ENCODE data around the gene SLC1A7.

SLC1A7 gene

DNA sequence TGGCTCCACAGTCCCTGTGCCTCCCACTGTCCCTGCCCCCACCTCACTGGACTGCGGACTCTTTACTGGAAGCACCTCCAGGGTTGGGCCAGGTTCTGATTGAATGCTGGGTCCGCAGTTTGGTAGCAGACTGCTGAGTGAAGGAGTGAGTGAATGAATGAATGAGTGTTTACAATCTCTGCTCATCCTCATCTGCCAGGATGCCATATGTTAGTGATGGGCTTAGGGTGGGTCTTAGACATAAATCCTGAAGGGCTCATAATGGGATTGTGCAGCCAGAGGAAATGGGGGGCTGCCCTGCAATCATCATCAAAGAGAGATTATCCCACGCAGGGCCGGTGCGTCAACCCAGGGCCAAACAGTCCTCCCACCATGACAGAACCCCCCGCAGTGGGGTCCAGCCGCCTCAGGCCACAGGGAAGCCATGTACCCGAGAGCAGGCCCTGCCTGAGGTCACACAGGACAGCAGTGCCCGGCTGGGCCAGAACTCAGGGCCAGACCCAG, 26.1 kb downstream of the SLC1A7 start:
- no peak for DNase-seq (ENCODE audit: low read depth in 1 of 2, low spot score in 1 of 2)

DNA sequence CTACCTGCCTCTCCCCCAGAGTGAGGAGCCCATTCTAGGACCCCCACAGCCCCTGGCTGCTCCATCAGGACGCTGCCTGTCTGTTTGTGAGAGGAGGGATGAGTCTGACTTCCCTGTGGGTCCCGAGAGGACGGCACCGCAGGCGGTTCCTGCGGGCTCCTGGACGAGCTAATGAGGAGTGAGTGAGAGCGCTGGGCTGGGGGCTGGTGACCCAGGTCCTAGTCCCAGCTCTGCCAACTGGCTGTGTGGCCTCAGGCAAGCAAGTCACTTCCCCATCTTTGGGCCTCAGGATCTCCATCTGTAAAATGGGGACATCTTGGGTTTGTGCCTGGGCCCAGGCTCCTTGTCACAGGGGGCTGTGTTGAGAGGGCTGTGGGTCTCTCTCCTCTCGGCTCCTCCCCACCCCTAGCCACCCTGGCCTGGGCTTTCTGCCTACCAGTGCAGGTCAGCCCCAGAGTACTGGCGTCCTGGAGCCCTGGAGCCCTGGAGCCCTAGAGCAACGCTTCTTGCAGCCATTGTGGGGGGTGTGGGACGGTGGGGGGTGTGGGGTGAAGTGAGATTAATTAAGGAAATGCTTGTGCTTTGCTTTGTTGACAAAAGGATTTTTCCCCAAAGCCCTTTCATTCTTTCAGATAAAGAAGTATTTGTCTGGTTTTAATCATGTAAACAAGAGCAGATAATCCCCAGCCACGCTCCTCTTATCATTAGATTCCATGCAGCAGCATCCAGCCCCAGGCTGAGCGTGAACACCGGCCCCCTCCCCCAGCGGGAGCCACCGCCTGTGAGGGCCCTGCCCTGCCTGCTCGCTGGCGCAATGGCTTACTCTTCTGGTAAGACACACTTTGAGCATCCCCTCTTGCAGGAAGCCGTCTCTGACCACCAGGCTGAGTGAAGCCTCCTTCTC, 26.8 kb downstream of the SLC1A7 start:
- no peak for DNase-seq (ENCODE audit: low read depth in 1 of 2, low spot score in 1 of 2)

DNA sequence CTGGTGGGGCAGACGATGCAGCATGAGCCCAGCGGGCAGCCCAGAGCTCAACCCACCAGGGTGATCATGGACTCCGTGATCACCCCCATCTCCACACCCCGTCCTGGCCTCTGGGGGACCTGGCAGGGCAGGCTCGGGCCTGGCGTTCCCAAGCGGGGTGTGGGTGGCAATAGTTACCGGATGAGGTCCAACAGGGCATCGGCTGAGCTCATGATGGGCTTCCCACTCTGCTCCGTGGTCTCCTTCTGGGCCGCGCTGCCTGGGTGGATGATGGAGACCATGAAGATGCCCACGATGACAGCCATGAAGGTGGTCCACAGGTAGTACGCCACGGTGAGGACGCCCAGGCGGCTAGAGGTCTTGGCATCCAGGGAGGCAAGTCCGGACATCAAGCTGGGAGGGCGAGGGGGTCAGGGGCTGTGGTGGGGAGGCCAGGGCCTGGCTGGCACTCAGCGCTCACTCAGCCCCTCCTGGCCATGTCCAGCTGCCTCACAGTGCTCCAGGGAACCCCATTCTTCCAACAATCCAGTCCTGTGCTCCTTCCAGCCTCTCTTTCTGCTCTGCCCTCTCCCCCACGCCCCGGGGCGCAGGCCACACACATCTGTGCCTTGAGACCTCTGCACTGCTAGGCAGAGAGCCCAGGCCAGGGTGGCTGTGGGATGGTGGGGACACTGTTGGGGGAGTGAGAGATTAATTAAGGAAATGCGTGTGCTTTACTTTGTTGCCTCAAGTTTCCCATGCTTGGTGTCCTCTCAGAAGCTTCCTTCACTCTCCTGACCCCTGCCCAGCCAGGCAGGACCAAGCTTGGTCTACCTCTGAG, 27.6 kb downstream of the SLC1A7 start:
- DNase-seq (ENCODE audit: low read depth in 1 of 2, low spot score in 1 of 2), result no peak

DNA sequence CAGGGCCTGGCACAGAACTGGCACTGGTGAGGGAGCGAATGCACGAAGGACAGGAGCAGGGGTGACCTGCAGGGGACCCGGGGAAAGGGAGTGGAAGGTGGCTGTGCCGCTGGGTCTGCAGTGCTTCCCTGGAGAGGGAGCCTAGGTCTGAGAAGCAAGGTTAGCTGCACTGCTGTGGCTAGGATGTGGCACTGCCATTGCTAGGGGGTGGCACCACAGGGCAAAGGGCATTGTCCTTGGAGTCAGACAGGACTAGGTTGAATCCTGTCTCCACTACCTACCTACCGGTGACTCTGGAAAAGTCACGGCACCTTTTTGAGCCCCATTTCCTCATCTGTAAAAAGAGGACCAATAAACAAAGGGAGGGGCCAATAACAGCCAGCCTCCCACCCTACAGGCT, 28.3 kb downstream of the SLC1A7 start:
- no peak for DNase-seq (ENCODE audit: low read depth in 1 of 2, low spot score in 1 of 2)

DNA sequence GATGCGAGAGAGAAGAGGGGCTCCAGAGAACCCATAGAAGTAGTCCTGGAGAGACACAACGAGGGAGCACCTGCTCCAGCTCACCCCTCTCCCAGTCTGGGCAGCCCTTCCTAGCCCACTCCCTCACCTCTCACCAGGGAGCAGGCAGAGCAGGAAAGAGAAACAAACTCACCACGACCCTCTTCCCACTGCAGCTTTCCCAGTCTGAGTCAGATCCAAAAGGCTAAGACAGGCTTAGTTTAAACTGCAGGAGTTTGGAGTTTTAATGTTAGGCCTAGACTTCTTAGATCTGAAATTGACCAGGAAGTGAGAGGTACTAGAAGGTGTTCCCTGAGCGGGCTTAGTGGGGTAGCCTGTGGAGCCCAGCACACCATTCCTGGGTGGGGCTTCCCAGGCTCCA, 29.6 kb downstream of the SLC1A7 start:
- DNase-seq (ENCODE audit: low read depth in 1 of 2, low spot score in 1 of 2), result no peak

DNA sequence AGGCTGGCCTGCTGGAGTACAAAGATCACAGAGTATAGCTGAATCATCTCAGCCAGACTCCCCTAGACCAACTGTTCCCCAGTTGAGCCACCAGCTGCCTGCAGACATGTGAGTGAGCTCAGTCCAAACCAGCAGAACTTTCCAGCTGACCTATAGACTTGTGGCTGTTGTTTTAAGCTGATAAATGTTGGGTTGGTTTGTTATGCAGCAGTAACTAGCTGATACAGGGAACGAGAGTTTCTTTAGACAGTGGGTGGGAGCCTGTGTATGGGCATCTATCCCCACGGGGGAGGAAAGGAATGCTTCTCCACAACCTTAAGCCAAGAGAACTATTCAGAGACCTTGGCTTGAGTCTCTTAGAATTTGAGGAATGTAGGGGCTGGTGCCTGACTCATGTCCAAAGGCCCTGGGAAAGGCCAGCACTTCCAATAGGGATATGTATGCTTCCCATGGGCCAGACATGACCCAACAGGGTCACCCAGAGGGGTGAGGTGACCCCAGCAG, 30.1 kb downstream of the SLC1A7 start:
- DNase-seq (ENCODE audit: low read depth in 1 of 2, low spot score in 1 of 2), result no peak

DNA sequence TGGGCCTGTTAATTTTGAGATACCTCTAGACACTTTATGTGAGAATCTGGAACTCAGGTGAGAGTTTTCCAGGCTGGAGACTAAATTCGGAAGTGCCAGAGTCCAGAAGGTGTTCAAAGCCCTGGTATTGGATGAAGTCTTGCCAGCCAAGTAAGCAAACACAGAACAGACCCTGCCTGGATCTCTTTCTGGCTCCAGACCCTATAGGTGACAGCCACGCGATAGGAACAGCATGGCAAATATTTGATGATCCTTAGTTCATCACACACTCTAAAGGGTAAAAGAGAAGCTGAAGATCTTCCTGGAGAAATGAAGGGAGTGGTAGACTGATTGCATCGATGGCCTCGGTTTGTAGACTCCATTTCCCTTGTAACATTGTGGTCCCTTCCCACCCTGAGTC, 30.7 kb downstream of the SLC1A7 start:
- no peak for DNase-seq (ENCODE audit: low read depth in 1 of 2, low spot score in 1 of 2)

DNA sequence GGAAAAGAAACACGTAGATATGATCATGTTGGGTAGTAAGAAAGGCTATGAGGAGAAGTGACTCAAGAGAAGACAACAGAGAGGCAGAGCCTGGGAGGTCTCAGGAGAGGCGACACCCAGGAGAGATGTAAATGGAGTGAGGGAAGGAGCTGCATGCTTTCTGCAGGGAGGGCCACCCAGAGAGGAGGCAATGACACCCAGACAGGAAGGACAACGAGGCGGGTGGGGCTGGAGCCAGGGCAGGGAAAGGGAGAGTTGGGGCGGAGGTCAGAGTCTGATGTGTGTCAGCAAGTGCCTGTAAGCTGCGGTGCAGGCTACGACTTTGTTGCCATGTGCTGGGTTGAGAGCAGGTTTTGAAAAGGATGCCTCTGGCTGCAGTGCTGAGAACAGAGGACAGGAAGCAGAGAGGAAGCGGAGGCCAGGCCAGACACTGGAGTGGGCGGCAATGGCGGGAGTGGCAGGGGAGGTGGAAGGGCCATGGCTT, 31.3 kb downstream of the SLC1A7 start:
- DNase-seq (ENCODE audit: low read depth in 1 of 2, low spot score in 1 of 2), result no peak

DNA sequence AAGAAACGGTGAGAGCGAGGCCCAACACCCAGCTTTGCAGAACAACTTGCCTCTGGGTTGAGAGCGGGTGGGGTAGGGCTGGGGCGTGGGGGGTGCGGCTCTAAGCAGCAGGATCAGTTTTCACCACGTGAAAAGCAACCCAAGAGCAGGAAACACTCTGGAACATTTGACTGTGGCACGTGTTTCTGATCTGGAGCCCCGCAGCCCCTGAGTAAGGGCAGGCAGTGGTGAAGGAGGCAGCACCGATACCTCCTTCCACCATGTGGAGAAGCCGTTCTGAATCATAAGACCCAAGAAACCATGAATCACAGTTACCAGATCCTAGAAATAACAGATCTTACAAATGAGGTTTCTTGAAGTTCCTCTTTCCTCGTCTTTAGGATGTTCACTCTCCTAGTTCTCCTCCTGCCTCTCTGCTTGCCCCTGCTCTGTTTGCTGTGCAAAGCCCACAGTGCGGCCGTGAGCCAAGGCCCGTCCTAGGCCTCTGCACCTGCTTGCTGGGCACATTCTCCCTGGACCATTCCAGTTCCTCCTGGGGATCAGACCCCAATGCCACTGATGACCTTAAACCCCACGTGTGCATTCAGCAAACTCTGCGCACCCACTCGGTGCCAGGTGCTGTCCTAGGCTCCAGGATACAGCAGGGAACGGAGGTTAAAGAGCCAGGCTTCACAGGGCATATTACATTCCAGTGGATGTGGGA, 31.9 kb downstream of the SLC1A7 start:
- peak in 1 of 2 donors; percentile 11 for DNase-seq (ENCODE audit: low read depth in 1 of 2, low spot score in 1 of 2)

DNA sequence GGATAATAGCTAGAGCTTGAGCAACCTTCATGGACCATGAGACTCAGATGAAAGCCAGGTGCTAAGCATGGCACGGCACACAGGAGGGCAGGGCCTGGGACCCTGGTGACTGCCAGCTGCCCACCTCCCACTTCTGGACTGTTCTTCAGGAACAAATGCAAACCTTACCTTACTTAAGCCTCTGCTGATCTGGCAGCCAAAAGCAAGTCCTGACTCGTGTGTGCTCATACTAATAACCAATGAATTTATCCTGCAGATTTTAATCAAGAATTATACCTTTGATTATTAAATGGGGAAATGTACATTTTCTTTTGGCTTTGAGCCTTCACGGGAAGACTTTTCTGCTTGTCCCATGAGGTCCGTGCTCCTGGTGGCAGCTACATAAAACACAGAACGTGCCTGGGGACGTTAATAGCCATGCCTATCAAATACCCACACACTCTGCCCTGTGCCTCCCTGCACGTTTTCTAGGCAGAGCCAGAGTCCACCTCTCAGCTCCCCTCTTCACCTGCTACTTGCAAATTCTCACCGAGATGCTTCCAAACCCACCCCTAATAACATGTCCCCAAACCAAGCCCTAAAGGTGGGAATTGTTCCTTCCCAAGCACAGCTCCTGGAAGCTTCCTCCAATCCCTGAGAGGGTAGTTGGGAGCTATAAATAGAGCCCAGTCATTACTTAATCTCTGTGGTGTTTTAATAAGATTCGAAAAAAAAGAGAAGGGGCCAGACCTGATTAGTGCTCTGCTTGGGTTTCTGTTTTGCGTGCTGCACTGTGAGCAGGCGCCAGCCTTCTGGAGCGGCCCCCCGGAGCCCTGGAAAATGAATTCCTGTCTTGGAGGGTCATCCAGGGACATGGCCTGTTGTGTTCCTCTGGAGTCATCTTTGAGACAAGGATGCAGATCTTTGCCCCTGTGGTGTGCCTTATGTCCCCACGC, 33.5 kb downstream of the SLC1A7 start:
- no peak for DNase-seq (ENCODE audit: low read depth in 1 of 2, low spot score in 1 of 2)

DNA sequence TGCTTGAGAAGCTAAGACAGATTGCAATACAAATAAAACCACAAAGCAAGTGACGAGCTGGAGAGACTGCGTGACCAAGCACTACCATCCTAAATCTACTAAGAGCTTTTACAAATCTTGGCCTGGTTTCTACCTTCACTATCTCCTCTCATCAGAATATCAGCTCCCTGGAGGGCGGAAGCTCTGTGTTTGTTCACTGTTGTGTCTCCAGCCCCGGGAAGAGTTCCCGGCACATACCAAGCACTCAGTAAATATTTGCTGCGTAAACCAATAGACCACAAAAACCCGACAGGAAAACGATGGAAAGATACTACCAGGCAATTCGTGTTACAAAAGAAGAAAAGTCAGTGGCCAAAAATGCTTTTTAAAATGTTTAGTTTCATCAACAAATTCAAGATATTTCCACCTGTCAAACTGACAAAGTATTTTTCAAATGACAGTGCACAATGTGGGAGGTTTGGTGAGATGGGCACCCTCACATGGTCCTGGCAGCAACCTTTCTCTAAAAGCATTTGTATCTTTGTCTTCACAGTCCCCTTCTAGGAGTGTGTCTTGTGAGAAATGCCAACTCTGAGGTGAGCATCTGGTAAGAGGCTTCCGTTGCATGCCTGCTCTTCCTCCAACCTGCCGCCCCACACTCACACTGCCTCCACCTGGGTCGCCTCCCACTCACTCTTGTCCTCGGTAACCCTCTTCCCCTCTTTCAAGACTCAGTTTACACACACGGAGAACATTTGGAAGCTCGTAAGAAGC, 34.7 kb downstream of the SLC1A7 start:
- no peak for DNase-seq (ENCODE audit: low read depth in 1 of 2, low spot score in 1 of 2)

DNA sequence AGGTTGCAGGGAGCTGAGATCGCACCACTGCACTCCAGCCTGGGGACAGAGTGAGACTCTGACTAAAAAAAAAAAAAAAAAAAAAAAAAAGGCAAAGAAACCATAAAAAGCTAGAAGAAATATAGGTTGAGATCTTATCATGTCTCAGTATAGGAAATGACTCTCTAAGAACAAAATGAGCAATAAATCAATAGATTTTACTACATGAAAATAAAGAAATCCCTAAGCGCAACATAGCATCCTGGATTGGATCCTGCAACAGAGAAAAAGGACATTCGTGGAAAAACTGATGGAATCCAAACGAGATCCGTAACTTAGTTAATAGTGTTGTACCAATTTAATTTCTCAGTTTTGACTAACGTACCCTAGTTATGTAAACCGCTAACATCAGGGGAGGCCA, 35.3 kb downstream of the SLC1A7 start:
- no peak for DNase-seq (ENCODE audit: low read depth in 1 of 2, low spot score in 1 of 2)

DNA sequence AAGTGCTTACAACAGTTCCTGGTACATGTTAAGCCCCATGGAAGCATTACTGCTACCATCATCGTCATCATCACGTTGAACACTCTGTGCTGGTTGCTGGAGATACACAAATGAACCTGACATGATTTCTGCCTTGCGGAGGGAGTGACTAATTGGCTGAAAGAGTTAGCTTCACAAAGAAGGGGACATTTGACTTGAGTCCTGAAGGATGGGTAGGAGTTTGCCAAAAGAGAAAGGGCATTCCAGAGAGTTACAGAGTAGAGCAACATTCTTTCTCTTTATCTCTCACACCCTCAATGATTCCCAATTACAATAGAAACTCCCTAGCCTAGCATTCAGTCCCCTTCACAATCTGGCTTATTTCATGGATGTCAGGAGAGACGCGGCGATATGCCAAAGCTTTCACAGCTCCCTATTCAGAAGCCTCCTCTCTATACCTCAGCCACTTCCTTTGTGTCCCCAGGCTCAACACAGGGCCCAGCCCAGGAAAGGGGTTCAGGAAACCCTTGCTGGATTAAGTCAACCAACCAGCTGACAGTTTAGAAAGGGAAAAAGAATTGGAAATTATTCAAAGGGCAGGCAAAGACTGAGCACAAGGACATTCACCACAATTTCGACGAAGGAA, 38.0 kb downstream of the SLC1A7 start:
- no peak for DNase-seq (ENCODE audit: low read depth in 1 of 2, low spot score in 1 of 2)

DNA sequence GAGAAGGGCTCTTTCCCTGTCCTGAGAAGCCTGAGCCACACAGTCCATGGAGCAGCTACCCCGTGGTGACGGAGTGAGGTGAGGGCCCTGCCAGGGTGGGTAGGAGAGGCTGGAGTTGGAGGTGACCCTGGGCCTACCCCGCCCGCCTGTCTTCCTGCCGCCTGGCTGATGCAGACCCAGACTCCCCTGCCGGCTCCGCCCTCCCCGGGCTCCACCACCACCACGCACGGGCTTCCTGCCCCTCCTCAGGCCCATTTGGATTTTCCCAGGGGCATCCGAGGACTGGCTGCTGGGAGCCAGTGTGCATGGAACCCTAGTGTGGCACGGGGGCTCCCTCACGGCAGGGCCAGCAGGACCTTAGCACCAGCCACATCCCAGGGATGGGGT, 47.9 kb downstream of the SLC1A7 start:
- no peak for DNase-seq (ENCODE audit: low read depth in 1 of 2, low spot score in 1 of 2)

DNA sequence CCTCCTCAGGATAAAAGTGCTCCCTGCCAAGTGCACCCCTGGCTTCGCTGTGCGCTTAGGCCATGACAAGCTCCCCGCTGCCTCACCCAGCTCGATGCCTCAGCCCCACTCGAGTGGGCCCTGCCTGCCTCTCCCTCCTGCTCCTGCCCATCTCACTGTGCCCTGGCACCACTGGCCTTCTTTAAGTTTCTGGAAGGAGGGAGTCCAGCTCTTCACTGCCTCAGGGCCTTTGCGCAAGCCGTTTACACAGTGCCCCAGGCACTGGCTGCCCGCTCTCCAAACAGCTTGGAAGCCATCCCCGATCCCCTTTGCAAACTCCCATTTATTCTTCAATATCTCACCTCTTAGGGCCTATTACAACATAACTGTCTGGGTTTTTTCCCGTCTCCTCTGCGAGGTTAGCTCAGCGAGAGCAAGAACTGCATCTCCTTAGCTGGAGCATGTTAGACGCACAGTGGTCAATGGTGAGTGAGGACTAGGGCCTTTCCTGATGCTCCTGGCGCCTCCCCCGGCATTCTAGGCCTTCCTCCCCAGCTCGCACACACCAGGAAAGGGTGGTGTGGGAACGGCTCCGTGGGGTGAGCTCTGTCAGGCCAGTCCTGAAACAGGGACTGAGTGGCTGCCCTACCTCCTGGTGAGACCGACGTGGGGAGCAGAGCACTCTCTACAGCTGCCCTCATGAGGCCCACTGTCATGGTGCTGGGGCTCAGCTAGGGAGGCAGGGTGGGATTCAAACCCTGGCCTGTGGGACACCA, 48.5 kb downstream of the SLC1A7 start:
- DNase-seq (ENCODE audit: low read depth in 1 of 2, low spot score in 1 of 2), result no peak

DNA sequence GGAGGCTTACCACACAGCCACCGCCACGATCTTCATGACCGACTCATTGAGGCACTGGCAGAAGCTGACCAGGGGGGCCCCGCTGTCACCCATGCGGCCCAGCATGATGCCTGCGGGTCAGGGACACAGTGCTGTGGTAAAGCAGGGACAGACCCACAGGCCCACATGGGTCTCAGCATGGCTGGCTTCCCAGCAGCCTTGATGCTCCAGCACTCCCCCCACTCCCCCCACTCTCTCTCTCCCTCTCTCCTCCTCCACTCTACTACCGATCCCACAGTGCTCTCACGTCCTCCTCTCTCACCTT, 49.0 kb downstream of the SLC1A7 start:
- no peak for DNase-seq (ENCODE audit: low read depth in 1 of 2, low spot score in 1 of 2)

DNA sequence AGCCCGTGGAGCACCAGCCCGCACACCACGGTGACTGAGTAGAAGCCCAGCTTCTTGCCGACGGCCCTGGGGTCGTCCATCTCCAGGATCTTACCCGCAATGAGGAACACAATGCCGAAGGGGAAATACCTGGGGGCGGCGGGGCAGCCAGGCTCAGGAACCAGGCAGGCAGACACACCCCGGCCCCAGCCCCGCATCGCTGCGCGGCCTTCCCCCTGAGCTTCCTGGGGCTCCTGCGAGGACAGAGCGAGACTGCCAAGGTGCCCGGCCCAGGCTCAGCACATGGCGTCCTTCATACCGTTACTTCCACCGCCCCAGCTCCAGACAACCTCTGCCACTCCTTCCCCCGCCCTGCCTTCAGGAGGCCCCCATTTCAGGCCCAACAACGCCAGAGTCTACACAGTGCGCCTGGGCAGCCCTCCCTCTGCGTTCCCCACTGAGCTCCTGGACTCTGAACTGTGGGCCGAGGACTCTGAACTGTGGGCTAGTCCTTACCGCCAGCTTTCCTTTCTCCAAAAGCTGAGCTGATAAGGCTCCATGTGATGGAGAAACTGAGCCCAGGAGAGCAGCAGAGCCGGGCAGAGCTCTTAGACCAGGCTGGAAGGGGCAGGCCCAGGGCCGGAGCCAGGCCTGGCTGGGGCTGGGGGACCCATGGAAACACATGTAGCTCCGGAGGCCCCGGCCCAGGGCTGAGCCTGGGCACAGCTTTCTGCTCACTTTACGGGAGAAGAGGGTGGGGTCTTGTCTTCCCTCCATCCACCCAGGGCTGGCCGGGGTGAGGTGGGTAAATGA, 49.6 kb downstream of the SLC1A7 start:
- DNase-seq (ENCODE audit: low read depth in 1 of 2, low spot score in 1 of 2), result no peak
